ENCODE measurements around the gene MYO16.

DNA sequence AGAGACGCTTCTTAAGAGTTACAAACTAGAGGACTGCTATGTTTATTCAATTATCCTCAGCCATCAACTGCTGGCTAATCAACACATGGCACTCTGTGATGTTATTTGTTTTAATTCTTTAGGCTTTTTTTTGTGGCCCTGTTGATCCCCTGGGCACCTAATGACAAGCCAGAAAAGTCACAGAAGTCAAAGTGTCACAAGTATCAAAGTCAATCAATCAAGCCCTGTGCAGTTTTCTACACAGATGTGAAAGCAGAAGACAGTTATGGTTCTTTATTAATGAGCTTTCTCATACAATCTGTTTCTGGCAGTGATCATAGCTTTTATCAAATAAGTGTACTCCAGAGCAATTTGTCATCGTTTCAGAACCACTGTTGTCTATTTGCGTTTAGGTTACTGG lies 34.3 kb downstream of the MYO16 start:
- TF ChIP-seq, protein P1, sequence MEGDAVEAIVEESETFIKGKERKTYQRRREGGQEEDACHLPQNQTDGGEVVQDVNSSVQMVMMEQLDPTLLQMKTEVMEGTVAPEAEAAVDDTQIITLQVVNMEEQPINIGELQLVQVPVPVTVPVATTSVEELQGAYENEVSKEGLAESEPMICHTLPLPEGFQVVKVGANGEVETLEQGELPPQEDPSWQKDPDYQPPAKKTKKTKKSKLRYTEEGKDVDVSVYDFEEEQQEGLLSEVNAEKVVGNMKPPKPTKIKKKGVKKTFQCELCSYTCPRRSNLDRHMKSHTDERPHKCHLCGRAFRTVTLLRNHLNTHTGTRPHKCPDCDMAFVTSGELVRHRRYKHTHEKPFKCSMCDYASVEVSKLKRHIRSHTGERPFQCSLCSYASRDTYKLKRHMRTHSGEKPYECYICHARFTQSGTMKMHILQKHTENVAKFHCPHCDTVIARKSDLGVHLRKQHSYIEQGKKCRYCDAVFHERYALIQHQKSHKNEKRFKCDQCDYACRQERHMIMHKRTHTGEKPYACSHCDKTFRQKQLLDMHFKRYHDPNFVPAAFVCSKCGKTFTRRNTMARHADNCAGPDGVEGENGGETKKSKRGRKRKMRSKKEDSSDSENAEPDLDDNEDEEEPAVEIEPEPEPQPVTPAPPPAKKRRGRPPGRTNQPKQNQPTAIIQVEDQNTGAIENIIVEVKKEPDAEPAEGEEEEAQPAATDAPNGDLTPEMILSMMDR (IDR thresholded peaks at IDR 0.05) = no peak
- no peak for TF ChIP-seq POLR2A (IDR thresholded peaks at IDR 0.05)
